NCI-H526 (cell line): ENCODE results near the gene SEMG1.
A peak's percentile ranks its signal among the peaks of the same experiment; 100 is the strongest.

ENCODE experiments used
- DNase-seq, 2 experiments: peaks; one replicate each; lab custom pipeline; 2025; lab: John Stamatoyannopoulos, UW

The SEMG1 gene

GRCh38 chr20:45206725-45207124 lies at the start of gene SEMG1:
TSS of gene SEMG1 (plus strand) at chr20:45207033. CDS start at chr20:45207054, 21 bp downstream.
- DNase-seq = no peak

GRCh38 chr20:45157962-45158361 lies 48.9 kb upstream of the SEMG1 start:
- no peak for DNase-seq

- DNase-seq = no peak
Measured at GRCh38 chr20:45163083-45163803, 43.6 kb upstream of the SEMG1 start.

- DNase-seq = no peak
Measured at GRCh38 chr20:45164906-45165305, 41.9 kb upstream of the SEMG1 start.

- DNase-seq = no peak
Measured at GRCh38 chr20:45173522-45173921, 33.3 kb upstream of the SEMG1 start.

GRCh38 chr20:45174434-45175364 lies 32.1 kb upstream of the SEMG1 start, which contains the start of gene PI3:
TSS of gene PI3 (plus strand) at chr20:45174902. CDS start at chr20:45174923, 21 bp downstream.
- no peak for DNase-seq

GRCh38 chr20:45176526-45177267 lies 30.1 kb upstream of the SEMG1 start:
- DNase-seq = no peak

- no peak for DNase-seq
Measured at GRCh38 chr20:45179166-45179565, 27.7 kb upstream of the SEMG1 start.

- DNase-seq = no peak
Measured at GRCh38 chr20:45181639-45182038, 25.2 kb upstream of the SEMG1 start.

GRCh38 chr20:45183084-45183483 lies 23.7 kb upstream of the SEMG1 start:
- DNase-seq = no peak

- no peak for DNase-seq
Measured at GRCh38 chr20:45187693-45188092, 19.1 kb upstream of the SEMG1 start.

GRCh38 chr20:45189067-45189609 lies 17.7 kb upstream of the SEMG1 start:
- no peak for DNase-seq

- DNase-seq = no peak
Measured at GRCh38 chr20:45189861-45190260, 17.0 kb upstream of the SEMG1 start.

- DNase-seq = no peak
Measured at GRCh38 chr20:45191926-45192325, 14.9 kb upstream of the SEMG1 start.

GRCh38 chr20:45193331-45193730 lies 13.5 kb upstream of the SEMG1 start:
- DNase-seq = no peak

GRCh38 chr20:45209924-45210323 lies 3.1 kb downstream of the SEMG1 start:
- no peak for DNase-seq

GRCh38 chr20:45211569-45212474 lies 5.0 kb downstream of the SEMG1 start:
- DNase-seq = peak; percentile 22 to 29

GRCh38 chr20:45212836-45213235 lies 6.0 kb downstream of the SEMG1 start:
- DNase-seq = no peak

GRCh38 chr20:45218124-45218523 lies 11.3 kb downstream of the SEMG1 start:
- DNase-seq = no peak

- no peak for DNase-seq
Measured at GRCh38 chr20:45218636-45219035, 11.8 kb downstream of the SEMG1 start.

- no peak for DNase-seq
Measured at GRCh38 chr20:45221076-45221475, 14.2 kb downstream of the SEMG1 start, which contains the start of gene SEMG2. TSS of gene SEMG2 (plus strand) at chr20:45221373. CDS start at chr20:45221390, 17 bp downstream.
